ENCODE data around the gene IPO5.
"Not testable (repeated sequence)": the region's sequence is repeated elsewhere in the genome, so short reads cannot be mapped to it uniquely, and the experiment has no call there.

Gene IPO5

DNA sequence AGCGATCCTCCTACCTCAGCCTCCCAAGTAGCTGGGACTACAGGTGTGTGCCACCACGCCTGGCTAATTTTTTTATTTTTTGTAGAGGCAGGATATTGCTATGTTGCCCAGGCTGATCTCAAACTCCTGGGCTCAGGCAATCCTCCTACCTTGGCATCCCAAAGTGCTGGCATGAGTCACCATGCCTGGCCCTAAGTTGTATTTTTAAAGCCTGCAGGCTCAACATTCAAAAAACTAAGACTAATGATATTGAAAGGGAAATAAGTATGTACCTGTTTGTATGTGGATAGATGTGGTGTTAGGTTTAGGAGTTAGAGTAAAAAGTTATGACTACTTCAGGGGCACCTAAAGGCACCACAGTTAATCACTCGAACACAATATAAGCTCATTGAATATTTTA lies 5.4 kb upstream of the IPO5 start:
- in situ Hi-C loops (cut with MboI; ENCODE audit: low sequenced_read_pairs), result no loop called here

DNA sequence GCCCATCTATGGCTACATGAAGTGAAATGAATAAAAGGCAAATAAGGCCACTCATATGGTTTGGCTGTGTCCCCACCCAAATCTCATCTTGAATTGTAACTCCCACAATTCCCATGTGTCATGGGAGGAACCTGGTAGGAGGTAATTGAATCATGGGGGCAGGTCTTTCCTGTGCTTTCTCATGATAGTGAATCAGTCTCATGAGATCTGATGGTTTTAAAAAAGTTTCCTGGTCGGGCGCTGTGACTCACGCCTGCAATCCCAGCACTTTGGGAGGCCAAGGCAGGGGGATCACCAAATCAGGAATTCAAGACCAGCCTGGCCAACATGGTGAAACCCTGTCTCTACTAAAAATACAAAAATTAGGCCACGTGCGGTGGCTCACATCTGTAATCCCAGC lies 4.2 kb upstream of the IPO5 start:
- in situ Hi-C loops (cut with MboI; ENCODE audit: low sequenced_read_pairs), result not testable (repeated sequence)

DNA sequence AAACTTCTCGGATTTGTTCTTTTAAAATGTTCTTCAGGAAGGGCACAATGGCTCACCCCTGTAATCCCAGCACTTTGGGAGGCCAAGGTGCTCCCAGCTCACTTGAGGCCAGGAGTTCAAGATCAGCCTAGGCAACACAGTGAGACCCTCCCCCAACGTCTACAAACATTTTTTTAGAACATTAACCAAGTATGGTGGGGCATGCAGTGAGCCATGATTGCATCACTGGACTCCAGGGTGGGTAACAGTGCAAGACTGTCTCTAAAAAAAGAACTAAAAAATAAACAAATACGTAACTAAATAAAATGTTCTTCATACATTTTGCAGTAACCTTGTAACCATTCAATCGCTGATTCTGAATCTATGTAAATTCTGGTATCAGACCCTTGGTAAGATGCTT lies 2.1 kb upstream of the IPO5 start:
- in situ Hi-C loops (cut with MboI; ENCODE audit: low sequenced_read_pairs), result no loop called here

DNA sequence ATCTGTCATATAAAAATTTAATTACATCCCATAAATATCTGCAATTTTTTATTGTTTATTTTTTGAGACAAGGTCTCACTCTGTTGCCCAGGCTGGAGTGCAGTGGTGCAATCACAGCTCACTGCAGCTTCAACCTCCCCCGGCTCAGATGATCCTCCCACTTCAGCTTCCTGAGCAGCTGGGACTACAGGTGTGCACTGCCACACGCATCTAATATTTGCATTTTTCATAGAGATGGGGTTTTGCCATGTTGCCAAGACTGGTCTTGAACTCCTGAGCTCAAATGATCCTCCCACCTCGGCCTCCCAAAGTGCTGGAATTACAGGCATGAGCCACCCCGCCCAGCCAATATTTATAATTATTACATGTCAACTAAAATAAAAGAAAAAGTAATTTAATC lies 644 bp upstream of the IPO5 start:
- in situ Hi-C loops (cut with MboI; ENCODE audit: low sequenced_read_pairs), result not testable (repeated sequence)

DNA sequence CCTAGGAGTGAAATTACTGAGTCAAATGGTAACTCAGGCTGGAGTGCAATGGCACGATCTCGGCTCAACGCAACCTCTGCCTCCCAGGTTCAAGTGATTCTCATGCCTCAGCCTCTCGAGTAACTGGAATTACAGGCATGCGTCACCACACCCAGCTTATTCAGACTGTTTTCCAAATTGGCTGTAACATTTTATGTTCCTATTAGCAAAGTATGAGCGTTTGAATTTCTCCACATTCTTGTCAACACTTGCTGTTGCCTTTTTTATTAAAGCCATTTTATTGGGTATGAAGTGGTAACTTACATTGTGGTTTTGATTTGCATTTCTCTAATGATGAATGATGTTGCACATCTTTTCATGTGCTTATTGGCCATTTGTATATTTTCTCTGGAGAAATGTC lies 7.9 kb downstream of the IPO5 start:
- in situ Hi-C loops (cut with MboI; ENCODE audit: low sequenced_read_pairs), result no loop called here

DNA sequence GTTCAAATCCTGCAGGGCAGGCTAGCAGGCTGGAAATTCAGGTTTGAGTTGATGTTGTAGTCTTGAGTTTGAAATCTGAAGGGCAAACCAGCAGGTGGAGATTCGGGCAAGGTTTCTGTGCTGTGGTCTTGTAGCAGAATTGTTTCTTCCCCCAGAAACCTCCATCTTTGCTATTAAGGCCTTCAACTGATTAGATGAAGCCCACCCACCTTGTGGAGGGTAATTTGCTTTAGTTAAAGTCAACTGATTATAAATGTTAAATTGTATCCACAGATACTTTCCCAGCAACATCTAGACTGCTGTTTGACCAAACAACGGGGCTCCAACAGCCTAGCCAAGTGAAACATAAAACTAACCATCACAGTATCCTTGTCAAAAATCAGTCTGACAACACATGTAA lies 9.4 kb downstream of the IPO5 start:
- in situ Hi-C loops (cut with MboI; ENCODE audit: low sequenced_read_pairs), result no loop called here

DNA sequence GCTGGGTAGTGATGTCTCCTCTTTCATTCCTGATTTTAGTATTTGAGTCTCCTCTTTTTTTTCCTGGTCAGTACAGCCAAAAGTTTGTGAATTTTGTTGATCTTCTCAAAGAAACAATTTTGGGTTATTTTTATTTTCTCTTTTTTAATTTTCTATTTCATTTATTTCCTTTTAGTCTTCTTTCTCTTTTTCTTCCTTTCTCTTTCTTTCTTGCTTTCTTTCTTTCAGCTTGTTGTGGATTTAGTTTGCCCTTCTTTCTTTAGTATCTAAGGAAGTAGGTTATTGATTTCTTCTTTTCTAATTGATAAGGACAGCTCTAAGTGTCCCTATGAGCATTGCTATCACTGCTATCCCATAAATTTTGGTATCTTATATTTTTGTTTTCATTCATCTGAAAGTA lies 13.8 kb downstream of the IPO5 start:
- in situ Hi-C loops (cut with MboI; ENCODE audit: low sequenced_read_pairs), result no loop called here

DNA sequence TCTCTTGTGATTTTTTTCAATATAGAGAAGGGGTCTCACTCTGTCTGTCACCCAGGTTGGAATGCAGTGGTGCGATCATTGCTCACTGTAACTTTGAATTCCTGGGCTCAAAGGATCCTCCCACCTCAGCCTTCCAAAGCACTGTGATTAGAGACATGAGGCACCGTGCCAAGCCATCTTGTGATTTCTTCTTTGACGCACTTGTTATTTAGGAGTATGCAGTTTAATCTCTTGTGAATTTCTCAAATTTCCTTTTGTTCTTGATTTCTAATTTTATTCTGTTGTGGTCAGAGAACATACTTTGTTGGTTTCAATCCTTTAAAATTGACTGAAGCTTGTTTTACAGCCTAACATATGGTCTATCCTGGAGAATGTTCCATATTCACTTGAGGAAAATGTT lies 14.5 kb downstream of the IPO5 start:
- in situ Hi-C loops (cut with MboI; ENCODE audit: low sequenced_read_pairs), result no loop called here

DNA sequence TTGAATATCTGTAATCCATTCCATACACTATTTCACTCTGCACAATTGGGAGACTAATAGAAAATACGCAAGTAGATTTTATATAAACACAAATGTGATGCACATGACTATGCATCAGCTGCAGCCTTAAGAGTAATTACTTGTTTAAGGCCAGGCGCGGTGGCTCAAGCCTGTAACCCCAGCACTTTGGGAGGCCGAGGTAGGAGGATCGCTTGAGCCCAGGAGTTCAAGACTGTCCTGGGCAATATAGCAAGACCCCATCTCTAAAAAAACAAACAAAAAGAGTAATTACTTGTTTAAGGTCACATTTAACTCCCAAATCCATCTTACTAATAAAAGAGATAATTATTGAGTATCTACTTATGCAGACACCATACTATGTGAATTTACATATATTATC lies 18.0 kb downstream of the IPO5 start:
- in situ Hi-C loops (cut with MboI; ENCODE audit: low sequenced_read_pairs), result no loop called here

DNA sequence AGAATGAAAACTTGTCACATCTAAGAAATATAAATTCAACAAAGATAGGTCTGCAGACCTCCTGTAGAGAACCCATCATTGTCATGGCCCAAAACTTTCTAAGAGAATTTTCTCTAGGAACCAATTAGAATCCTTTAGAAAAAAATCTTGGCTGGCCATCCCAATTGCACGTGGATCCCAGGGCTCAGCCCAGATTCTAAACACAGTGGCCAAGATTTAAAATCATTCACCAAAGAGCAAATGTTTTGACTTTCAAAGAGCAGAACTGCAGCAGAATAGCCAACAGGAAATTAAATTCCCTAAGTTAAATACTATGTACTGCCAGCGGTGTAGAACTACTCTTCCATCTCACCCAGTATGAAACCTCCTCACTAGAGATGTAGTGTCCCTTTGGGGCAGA lies 21.3 kb downstream of the IPO5 start:
- in situ Hi-C loops (cut with MboI; ENCODE audit: low sequenced_read_pairs), result no loop called here

DNA sequence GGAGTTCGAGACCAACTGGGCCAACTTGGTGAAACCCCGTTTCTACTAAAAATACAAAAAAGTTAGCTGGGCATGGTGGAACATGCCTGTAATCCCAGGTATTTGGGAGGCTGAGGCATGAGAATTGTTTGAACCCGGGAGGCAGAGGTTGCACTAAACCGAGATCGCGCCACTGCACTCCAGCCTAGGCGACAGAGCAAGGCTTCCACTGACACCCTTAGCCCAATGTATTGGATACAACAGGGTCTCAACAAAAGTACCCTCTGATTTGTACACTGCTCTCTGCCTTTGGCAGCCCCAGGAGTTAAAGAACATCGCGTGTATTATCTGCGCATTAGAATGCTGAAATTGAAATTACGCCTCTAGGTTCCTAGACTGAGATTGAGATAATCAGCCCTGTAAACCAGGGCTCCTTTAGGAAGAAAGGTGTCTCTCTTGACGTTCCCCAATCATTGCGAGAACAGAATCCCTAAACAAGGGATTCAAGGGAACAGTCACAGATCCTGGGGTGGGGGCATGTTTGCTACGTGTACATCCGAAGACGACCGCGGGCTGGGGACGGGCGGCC lies 21.9 kb downstream of the IPO5 start:
- in situ Hi-C loops (cut with MboI; ENCODE audit: low sequenced_read_pairs), result no loop called here

DNA sequence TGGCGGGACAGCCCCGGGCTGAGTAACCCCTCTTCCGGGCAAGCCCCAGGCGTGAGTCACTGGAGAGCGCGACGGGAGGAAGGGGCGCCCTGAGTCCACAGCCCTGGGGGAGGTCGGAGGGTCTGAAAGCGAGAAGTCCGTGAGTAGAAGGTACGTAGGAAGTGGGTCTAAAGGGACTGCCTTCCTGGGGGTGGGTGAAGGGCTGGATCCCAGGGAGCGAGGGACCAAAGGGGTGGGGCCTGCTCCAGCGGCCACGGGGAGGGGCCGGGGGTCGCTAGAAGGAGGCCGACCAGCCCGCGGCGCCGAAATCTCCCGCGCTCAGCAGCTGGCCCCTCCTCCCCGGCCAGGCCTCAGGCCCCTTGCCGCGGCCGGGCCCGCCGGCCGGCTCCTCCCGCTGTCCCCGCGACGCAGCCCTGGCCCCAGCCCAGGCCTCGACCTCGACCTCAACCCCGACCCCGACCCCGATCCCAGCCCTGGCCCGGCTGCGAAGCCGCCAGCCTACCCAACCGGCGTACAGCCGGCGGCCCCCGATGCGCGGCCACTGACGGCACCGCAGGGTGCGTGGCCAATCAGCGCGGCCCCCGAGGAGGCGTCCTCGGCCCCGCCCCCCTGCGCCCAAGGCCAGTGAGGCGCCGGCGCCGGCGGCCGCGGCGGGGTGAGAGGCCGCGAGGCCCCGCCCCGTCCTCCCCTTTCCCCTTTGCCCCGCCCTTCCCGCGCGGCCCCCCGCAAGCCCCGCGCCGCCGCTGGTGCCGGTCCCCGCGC lies 22.6 kb downstream of the IPO5 start:
- in situ Hi-C loops (cut with MboI; ENCODE audit: low sequenced_read_pairs), result no loop called here

DNA sequence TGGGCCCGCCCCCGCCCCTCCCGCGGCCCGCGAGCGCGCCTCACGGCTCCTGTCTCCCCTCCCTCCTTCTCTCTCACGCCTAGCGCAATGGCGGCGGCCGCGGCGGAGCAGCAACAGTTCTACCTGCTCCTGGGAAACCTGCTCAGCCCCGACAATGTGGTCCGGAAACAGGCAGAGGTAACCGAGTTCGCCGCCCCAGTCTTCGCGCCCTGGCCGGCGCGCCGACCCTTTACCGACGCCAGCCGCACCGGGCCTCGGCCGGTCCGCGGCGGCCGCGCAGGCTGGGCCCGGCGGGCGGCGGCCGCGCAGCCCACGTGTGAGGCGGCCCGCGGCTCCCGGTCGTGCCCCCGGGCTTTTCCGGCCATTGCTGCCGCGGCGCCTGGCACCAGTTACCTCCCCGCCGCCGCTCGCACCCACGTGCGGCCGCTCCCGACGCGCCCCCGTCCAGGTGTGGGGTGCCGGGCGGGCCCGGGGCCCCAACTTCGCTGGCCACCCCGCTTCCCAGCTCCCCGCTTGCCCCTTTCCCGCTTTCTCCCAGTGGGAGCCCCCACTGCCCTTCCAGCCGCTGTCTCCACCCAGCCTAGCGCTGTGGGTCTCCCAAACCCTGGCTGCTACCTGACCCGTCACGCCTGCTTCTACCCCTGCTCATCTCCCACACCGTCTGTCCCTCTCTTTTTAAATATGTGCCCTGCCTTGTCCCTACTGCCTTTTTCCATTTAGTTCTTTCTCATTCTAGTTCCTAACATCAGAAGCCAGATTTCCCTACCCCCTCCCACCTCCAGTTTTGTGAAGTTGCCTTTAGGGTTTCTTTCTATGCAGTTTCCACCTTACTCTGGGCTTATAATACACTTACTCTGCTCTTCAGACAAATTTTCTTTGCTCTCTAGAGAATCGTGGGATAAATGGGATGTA lies 23.4 kb downstream of the IPO5 start:
- in situ Hi-C loops (cut with MboI; ENCODE audit: low sequenced_read_pairs), result no loop called here

DNA sequence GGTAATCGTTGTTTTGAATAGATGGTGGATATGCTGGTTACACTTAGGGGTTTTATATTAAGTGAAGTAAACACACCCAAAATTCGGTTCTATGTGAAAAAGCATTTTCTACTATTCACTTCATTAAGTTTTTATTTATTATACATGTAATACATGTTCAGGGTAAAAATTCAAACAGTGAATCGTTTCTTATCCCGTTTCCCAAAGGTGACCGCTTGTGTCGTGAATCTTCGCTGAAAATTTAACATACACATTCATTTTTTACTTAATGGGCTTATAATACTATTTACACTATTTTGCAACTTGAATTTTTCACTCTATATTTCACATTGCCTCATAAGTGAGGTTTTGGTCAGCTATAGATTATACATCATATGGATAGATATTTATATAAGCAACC lies 24.5 kb downstream of the IPO5 start:
- in situ Hi-C loops (cut with MboI; ENCODE audit: low sequenced_read_pairs), result no loop called here

DNA sequence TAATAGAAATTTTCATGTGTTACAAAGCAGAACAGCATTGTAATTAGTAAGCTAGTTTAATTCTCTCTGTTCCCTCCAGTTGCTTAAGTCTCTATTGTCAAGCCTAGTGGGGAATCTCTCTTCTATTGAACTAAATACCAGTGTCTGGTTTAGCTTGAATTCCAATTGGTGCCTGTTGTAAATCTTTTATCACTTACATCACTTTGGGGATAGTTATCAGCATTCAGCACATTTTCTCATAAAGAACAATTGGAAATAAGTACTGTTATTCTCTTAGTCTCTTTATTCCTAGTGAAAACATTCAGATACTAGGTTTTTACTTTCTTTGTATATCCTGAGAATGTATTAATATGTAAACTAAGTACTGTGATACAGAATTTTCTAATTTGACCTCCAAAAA lies 25.2 kb downstream of the IPO5 start:
- in situ Hi-C loops (cut with MboI; ENCODE audit: low sequenced_read_pairs), result no loop called here

DNA sequence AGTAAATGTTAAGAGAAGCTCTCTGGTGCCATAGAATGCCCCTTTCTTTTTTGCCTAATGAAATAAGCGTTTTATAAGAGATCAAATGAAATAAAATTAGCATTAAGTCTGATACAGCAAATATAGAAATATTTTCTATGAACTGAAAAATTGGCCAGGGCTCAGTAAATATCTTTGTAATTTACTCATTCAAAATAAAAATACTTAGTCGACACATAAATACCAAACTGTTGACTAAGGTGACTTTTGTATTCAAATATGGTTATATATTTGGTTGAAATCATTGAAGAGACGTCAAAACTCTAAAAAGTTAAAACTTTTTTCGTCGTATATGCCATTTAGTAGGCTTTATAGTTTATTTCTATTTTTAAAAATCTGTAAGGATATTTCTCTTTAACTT lies 25.6 kb downstream of the IPO5 start:
- in situ Hi-C loops (cut with MboI; ENCODE audit: low sequenced_read_pairs), result no loop called here

DNA sequence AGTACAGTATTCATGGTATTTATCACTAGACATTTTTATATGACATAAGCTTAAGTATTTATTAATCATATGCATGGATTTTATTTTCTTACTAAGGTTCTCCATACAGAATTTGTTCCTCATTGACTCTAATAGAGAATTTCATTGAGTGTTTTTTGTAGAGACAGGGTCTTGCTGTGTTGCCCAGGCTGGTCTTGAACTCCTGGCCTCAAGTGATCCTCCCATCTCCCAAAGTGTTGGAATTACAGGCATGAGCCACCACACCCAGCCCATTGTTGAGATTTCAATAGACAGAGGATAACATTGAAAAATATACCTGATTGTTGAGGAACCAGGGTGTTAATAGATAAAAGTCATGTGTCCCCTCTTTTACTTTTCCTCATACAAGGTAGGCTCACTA lies 26.1 kb downstream of the IPO5 start:
- in situ Hi-C loops (cut with MboI; ENCODE audit: low sequenced_read_pairs), result no loop called here

DNA sequence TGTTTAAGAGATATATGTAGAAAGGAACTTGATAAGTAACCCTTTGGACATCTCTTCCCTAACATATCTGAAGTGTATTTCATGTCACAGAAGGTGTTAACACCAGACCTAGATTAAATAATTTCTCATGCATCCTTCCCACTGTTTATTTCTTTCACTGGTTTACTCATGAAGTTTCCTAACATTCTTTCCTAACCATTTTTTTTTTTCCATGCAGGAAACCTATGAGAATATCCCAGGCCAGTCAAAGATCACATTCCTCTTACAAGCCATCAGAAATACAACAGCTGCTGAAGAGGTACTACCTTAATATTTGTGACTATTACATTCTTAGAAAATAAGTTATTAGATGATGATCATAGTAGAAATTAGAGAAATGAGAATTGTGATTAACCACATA lies 28.8 kb downstream of the IPO5 start:
- in situ Hi-C loops (cut with MboI; ENCODE audit: low sequenced_read_pairs), result no loop called here

DNA sequence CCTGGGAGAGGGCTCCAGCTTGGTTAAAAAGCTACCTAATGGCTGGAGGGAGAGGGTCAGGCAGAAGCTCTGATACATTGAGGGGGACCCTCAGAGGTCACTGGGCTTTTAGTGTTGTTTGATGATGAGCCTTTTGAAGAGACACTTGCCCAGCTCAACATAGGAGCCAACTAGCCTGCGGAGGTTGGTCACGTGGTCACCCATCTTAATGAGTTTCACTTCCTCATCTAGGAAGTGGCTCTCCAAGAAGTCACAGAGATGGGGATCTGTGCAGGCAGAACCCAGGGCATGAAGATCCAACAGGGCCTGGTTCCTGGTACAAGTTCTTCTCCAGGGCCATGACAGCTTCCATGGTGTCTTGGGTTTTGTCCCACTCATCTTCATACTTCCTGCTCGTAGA lies 33.4 kb downstream of the IPO5 start:
- in situ Hi-C loops (cut with MboI; ENCODE audit: low sequenced_read_pairs), result no loop called here

DNA sequence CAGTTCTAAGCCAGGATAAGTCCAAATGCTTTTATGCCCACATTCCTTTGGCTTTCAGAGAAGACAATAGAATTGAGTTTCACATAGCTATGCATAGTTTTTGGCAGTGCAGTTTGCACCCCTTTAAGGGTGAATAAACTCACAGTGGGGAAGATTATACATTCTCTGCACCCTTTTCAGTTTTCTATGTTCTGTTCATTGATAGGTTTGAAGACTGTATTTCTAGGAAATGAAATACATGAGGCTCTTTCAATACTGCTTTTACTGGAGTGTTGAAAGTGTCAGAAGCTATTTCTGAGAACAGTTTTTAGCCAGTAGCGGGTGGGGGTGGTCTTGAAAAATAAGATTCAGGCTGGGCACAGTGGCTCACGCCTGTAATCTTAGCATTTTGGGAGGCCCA lies 46.2 kb downstream of the IPO5 start:
- in situ Hi-C loops (cut with MboI; ENCODE audit: low sequenced_read_pairs), result no loop called here

DNA sequence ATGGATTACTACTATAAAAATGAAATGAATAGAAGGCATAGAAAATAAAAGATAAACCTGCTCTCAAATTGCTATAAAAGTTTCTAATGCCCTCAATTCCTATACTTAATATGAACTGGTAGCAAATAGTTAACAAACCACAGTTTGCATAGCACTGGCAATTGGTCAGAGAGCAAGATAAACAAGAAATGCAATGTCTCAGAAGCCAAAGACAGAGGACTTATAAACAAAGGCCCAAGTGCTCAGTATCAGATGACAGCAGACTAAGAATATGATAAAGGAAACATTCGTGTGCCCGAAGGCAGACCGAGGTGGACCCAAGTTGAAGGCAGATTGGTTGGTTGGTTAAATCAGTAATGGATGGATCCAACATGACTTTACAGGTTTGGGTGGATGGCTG lies 50.6 kb downstream of the IPO5 start:
- in situ Hi-C loops (cut with MboI; ENCODE audit: low sequenced_read_pairs), result no loop called here

DNA sequence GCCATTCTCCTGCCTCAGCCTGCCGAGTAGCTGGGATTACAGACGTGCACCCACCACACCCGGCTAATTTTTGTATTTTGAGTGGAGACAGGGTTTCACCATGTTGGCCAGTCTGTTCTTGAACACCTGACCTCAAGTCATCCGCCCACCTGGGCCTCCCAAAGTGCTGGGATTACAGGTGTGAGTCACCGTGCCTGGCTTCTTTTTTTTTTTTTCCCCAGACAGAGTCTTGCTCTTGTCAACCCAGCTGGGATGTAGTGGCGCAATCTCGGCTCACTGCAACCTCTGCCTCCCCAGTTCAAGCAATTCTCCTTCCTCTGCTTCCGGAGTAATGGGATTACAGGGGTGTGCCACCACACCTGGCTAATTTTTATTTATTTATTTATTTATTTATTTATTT lies 51.5 kb downstream of the IPO5 start:
- in situ Hi-C loops (cut with MboI; ENCODE audit: low sequenced_read_pairs), result not testable (repeated sequence)

Data from HL-60/S4 treated with retinoic acid at 250 ng/mL for 4 days and 3 days (cell line).